H1 (cell line): Measurements from ENCODE around the gene MMP3.

Source experiments
- CTCF ChIP-seq, 3 experiments: IDR thresholded peaks; 1 replicate in 2 of 3; 2 replicates in 1 of 3; pipeline versions ENCODE4 v1.5.1 to v1.6.1; 2011; ENCODE audit warnings: low read length in 3 of 3, mild to moderate bottlenecking in 3 of 3, inconsistent platforms in 2 of 3, low read depth in 1 of 3, moderate library complexity in 1 of 3; ENCODE audit not compliant: insufficient read depth in 1 of 3; ENCODE audit errors: control extremely low read depth in 1 of 3
- EZH2 ChIP-seq: fragments of 200-600 bp; sonication (generic); IDR thresholded peaks from 2 replicates; pipeline ENCODE4 v1.7.1; 2012; ENCODE audit warnings: low read depth, mild to moderate bottlenecking, moderate library complexity, low read length, inconsistent platforms; ENCODE audit not compliant: severe bottlenecking
- POLR2A ChIP-seq, 2 experiments: IDR thresholded peaks; 1 replicate in 1 of 2; 2 replicates in 1 of 2; pipeline ENCODE4 v1.6.1; 2011; ENCODE audit warnings: low read depth in 2 of 2, low read length in 2 of 2, mild to moderate bottlenecking in 2 of 2; ENCODE audit errors: control extremely low read depth in 1 of 2
- TF ChIP-seq, protein P1 (sequence below): IDR thresholded peaks from 2 replicates; pipeline ENCODE4 v1.6.1; 2012; ENCODE audit warnings: inconsistent platforms
- TF ChIP-seq, protein P2 (sequence below): IDR thresholded peaks from 2 replicates; pipeline ENCODE4 v1.6.1; 2011; ENCODE audit warnings: low read depth, mild to moderate bottlenecking, low read length; ENCODE audit not compliant: insufficient read depth

DNA sequence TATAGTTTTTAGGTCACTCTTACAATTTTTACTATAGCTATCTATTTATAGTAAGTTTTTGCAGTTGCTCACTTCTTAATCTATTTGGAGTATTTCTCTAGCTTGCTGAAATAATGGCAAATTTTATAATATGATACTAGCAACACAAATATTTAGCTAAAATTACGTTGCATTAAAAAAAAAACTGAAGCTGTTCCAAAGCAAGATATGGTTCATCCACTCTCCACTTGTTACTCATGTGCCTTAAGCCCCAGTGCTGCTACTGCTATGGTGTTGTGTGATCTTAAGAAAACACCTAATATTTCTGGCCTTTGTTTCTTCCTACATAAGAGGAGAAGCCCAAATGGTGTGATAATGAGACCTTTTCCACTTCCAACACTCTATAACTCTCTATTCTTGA, 479 bp downstream of the MMP3 start:
- TF ChIP-seq CTCF (IDR thresholded peaks at IDR 0.05; ENCODE audit: control extremely low read depth in 1 of 3, insufficient read depth in 1 of 3, low read depth in 1 of 3, low read length in 3 of 3) (no peak), EZH2 (no peak), POLR2A (IDR thresholded peaks at IDR 0.05; ENCODE audit: control extremely low read depth in 1 of 2, low read depth in 2 of 2, low read length in 2 of 2) (no peak)
- TF ChIP-seq, protein P1, sequence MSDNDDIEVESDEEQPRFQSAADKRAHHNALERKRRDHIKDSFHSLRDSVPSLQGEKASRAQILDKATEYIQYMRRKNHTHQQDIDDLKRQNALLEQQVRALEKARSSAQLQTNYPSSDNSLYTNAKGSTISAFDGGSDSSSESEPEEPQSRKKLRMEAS = no peak
- TF ChIP-seq, protein P2, sequence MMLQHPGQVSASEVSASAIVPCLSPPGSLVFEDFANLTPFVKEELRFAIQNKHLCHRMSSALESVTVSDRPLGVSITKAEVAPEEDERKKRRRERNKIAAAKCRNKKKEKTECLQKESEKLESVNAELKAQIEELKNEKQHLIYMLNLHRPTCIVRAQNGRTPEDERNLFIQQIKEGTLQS = no peak
